ENCODE results near the gene RMI1.

Gene RMI1

GRCh38 chr9:83980395-83981125, at the start of gene RMI1:
TSS of gene RMI1 (plus strand) at chr9:83980805. CDS start at chr9:84000987, 20,182 bp downstream.
- ATAC-seq = peak; percentile 80
- TF ChIP-seq ARNTL (CRISPR knock-in tag; IDR thresholded peaks at IDR 0.05; ENCODE audit: borderline replicate concordance, low read depth) (no peak), SNAI2 (CRISPR knock-in tag; IDR thresholded peaks at IDR 0.05) (no peak), OSR1 (CRISPR knock-in tag; IDR thresholded peaks at IDR 0.05) (no peak), ZFP30 (CRISPR knock-in tag; IDR thresholded peaks at IDR 0.05) (no peak), CSRNP3 (CRISPR knock-in tag; IDR thresholded peaks at IDR 0.05) (no peak), ISL1 (CRISPR knock-in tag; IDR thresholded peaks at IDR 0.05) (no peak), GLIS3 (CRISPR knock-in tag; IDR thresholded peaks at IDR 0.05) (no peak), ZNF565 (CRISPR knock-in tag; conservative IDR thresholded peaks at IDR 0.05; ENCODE audit: low read depth) (no peak), ZFP3 (CRISPR knock-in tag; IDR thresholded peaks at IDR 0.05) (no peak), ZNF70 (CRISPR knock-in tag; IDR thresholded peaks at IDR 0.05) (no peak), RARB (CRISPR knock-in tag; IDR thresholded peaks at IDR 0.05) (no peak), ESRRG (CRISPR knock-in tag; IDR thresholded peaks at IDR 0.05) (no peak)

GRCh38 chr9:83930881-83931280, 49.7 kb upstream of the RMI1 start:
- TF ChIP-seq POU6F1 (CRISPR knock-in tag; IDR thresholded peaks at IDR 0.05; ENCODE audit: borderline replicate concordance, low read depth) (no peak), CSRNP3 (CRISPR knock-in tag; IDR thresholded peaks at IDR 0.05) (no peak), ZNF565 (CRISPR knock-in tag; conservative IDR thresholded peaks at IDR 0.05; ENCODE audit: low read depth) (no peak), ZNF8 (CRISPR knock-in tag; IDR thresholded peaks at IDR 0.05) (no peak), BACH2 (CRISPR knock-in tag; IDR thresholded peaks at IDR 0.05; ENCODE audit: borderline replicate concordance) (no peak), ISL1 (CRISPR knock-in tag; IDR thresholded peaks at IDR 0.05) (no peak), PPARA (CRISPR knock-in tag; IDR thresholded peaks at IDR 0.05; ENCODE audit: borderline replicate concordance) (no peak), ZC3H10 (CRISPR knock-in tag; IDR thresholded peaks at IDR 0.05) (no peak), TSHZ2 (CRISPR knock-in tag; IDR thresholded peaks at IDR 0.05) (no peak), ZNF70 (CRISPR knock-in tag; IDR thresholded peaks at IDR 0.05) (no peak), ZFP3 (CRISPR knock-in tag; IDR thresholded peaks at IDR 0.05) (no peak), ESRRG (CRISPR knock-in tag; IDR thresholded peaks at IDR 0.05) (no peak), CSDC2 (CRISPR knock-in tag; IDR thresholded peaks at IDR 0.05) (no peak)
- ATAC-seq = no peak

- no peak for ATAC-seq
- TF ChIP-seq TSHZ2 (CRISPR knock-in tag; IDR thresholded peaks at IDR 0.05) = no peak
- TF ChIP-seq ISL1 (CRISPR knock-in tag; IDR thresholded peaks at IDR 0.05) = no peak
- no peak for TF ChIP-seq RARB (CRISPR knock-in tag; IDR thresholded peaks at IDR 0.05)
- no peak for TF ChIP-seq TOX (CRISPR knock-in tag; IDR thresholded peaks at IDR 0.05; ENCODE audit: borderline replicate concordance)
- TF ChIP-seq OSR1 (CRISPR knock-in tag; IDR thresholded peaks at IDR 0.05) = no peak
- no peak for TF ChIP-seq PPARA (CRISPR knock-in tag; IDR thresholded peaks at IDR 0.05; ENCODE audit: borderline replicate concordance)
- TF ChIP-seq CSDC2 (CRISPR knock-in tag; IDR thresholded peaks at IDR 0.05) = no peak
- TF ChIP-seq CREB5 (CRISPR knock-in tag; IDR thresholded peaks at IDR 0.05; ENCODE audit: low read depth) = no peak
- no peak for TF ChIP-seq PATZ1 (CRISPR knock-in tag; IDR thresholded peaks at IDR 0.05; ENCODE audit: borderline replicate concordance)
- TF ChIP-seq GLIS3 (CRISPR knock-in tag; IDR thresholded peaks at IDR 0.05) = no peak
Measured at GRCh38 chr9:83932011-83932410, 48.6 kb upstream of the RMI1 start.
